Heart right ventricle (tissue), 16 donors: ENCODE measurements around the gene FGF12. TPM values are rescaled to one million over a fixed set of nuclear protein-coding genes. Genes with fewer than 3 reads are reported as not detected.

Source experiments
- ATAC-seq, 8 donors: fragments of 200-7000 bp; cut with Tn5 transposase; one replicate each; pipeline ENCODE4 v1.9.1; 2020; ENCODE audit warnings: mild to moderate bottlenecking in 8 of 8, moderate library complexity in 8 of 8, moderate number of reproducible peaks in 1 of 8
- DNase-seq, 2 donors: peaks; one replicate each; pipeline ENCODE4 v3.0.0-alpha.2; 2020
- H3K27ac ChIP-seq, 10 donors: fragments of 200-600 bp; sonication (generic) in 2 of 10; one replicate each; pipeline versions ENCODE4 v1.5.0 to v1.8.0; 2020 to 2022; ENCODE audit warnings: mild to moderate bottlenecking in 3 of 10
- H3K27me3 ChIP-seq, 7 donors: fragments of 200-600 bp; one replicate each; pipeline ENCODE4 v1.8.0; 2021 to 2022; ENCODE audit warnings: mild to moderate bottlenecking in 2 of 7
- H3K36me3 ChIP-seq, 9 donors: fragments of 200-600 bp; sonication (generic) in 1 of 9; one replicate each; pipeline versions ENCODE4 v1.5.0 to v1.8.0; 2020 to 2022; ENCODE audit warnings: mild to moderate bottlenecking in 2 of 9
- H3K4me1 ChIP-seq, 9 donors: fragments of 200-600 bp; sonication (generic) in 1 of 9; one replicate each; pipeline versions ENCODE4 v1.5.0 to v1.8.0; 2020 to 2022; ENCODE audit warnings: mild to moderate bottlenecking in 4 of 9
- H3K4me3 ChIP-seq, 10 donors: fragments of 200-600 bp; sonication (generic) in 2 of 10; one replicate each; pipeline versions ENCODE4 v1.5.0 to v1.8.0; 2020 to 2022; ENCODE audit warnings: mild to moderate bottlenecking in 7 of 10, moderate library complexity in 2 of 10
- H3K9me3 ChIP-seq, 11 donors: fragments of 200-600 bp in 10 of 11; sonication (generic) in 2 of 11; one replicate each; pipeline versions ENCODE4 v1.5.0 to v1.8.0; 2013 to 2022; ENCODE audit warnings: mild to moderate bottlenecking in 2 of 11, control low read depth in 1 of 11, moderate library complexity in 1 of 11
- WGBS, 2 donors: extraction: QIAGEN DNeasy Blood & Tissue Kit; methylation state at CpG; one replicate each; pipeline ENCODE4 v1.1.7; 2013; ENCODE audit warnings: inconsistent platforms in 1 of 2; 5-methylcytosine and 5-hydroxymethylcytosine counted together
- intact Hi-C, 10 donors: fragments of 100-400 bp; cut with DNase I; formaldehyde crosslinking; loops; one replicate each; pipeline versions ENCODE4 v1.11.1 to v1.14.2; 2022
- polyA plus RNA-seq, 2 donors: library from polyadenylated mRNA; stranded (reverse); fragments of 200-250 nt; gene quantifications; one replicate each; pipeline ENCODE4 v1.2.3, GENCODE V29; 2013
- total RNA-seq, 10 donors: library from RNA; stranded (reverse); fragmentation: NEBNext Ultra II Directional in 3 of 10; extraction: Animal tissue kit (Norgen Biotek cat#: 25700) in 3 of 10; gene quantifications; one replicate each; pipeline versions ENCODE4 v1.2.1 to v1.2.4, GENCODE V29; 2021 to 2023
- TF ChIP-seq, protein P1 (sequence below), 9 donors: fragments of 200-600 bp; sonication (generic) in 2 of 9; IDR thresholded peaks; one replicate each; pipeline versions ENCODE4 v1.5.0 to v1.8.0; 2021 to 2022; ENCODE audit warnings: antibody characterized with exemption in 9 of 9, mild to moderate bottlenecking in 5 of 9, moderate library complexity in 1 of 9
- donor health status: Arrhythmogenic right ventricular cardiomyopathy.
- donor health status: ischemic (EF 13 %, LVEDD 7.1; RV severe dilation, severe dysfunction).
- donor health status: healthy with polysubstance abuse.
- donor health status: DM: no; HTN: yes; CAD: no.
- donor health status: DM: no; HTN: no; CAD: no.
- donor health status: ischemic (EF 25% LVEDD 6.9; RV normal size, moderate dysfunction).
- donor health status: ischemic (EF 25% LVEDD 5.7; RV mildly dilated, moderate dysfunction).
- donor health status: healthy.
- donor health status: DM: yes; HTN: yes; CAD: no.
- donor health status: Ischemic cardiomyopathy.
- donor health status: ischemic (EF 35%, LVEDD 5.7; RV mildly dilated, moderate dysfunction).
- donor health status: nonischemic (EF 11% LVEDD 7.7; RV severe dilation, severe dysfunction).
- donor health status: DM: yes; HTN: yes; CAD: no.
- donor health status: PGD.
- donor health status: ischemic (EF 29% LVEDD 5.4; RV normal size, mild dysfunction).
- donor health status: nonischemic (EF 23%, LVEDD 6.1; RV moderate dilation, normal function).

FGF12 gene
- total and polyA plus RNA-seq, 12 donors = 26.5 to 504 (median 313) TPM

DNA sequence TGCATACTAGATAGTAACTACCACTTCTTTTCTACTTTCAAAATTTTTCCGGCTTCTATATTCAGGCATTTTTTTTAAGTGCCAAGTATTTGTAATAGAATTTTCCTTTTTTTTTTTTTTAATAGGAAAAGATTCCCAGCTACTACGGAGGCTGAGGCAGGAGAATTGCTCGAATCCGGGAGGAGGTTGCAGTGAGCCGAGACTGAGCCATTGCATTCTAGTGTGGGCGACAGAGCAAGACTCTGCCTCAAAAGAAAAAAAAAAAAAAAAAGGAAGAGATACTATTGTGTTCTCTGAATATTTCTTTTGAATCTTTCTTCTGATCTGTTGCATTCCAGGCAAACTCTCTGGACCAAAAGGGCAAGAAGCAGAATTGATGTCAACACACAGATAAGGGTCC lies 557.3 kb downstream of the FGF12 start:
- H3K36me3 ChIP-seq = peaks cover 0 to 10% (median 0%) of the 10 kb centered on the region in 9 donors
- no peak overlapping the region for H3K4me3 ChIP-seq
- intact Hi-C loops = no loop called here
- DNase-seq (no peak), ATAC-seq (no peak)
- H3K9me3 ChIP-seq = no peaks in the 10 kb centered on the region
- H3K4me1 ChIP-seq = peaks cover 0 to 14% (median 0%) of the 10 kb centered on the region in 9 donors
- H3K27ac ChIP-seq = no peak overlapping the region
- WGBS, 2 donors = 63 to 83% methylated on average over 6 of the region's 6 CpGs
- TF ChIP-seq, protein P1, sequence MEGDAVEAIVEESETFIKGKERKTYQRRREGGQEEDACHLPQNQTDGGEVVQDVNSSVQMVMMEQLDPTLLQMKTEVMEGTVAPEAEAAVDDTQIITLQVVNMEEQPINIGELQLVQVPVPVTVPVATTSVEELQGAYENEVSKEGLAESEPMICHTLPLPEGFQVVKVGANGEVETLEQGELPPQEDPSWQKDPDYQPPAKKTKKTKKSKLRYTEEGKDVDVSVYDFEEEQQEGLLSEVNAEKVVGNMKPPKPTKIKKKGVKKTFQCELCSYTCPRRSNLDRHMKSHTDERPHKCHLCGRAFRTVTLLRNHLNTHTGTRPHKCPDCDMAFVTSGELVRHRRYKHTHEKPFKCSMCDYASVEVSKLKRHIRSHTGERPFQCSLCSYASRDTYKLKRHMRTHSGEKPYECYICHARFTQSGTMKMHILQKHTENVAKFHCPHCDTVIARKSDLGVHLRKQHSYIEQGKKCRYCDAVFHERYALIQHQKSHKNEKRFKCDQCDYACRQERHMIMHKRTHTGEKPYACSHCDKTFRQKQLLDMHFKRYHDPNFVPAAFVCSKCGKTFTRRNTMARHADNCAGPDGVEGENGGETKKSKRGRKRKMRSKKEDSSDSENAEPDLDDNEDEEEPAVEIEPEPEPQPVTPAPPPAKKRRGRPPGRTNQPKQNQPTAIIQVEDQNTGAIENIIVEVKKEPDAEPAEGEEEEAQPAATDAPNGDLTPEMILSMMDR (IDR thresholded peaks at IDR 0.05) = no peak
- H3K27me3 ChIP-seq = no peaks in the 10 kb centered on the region

DNA sequence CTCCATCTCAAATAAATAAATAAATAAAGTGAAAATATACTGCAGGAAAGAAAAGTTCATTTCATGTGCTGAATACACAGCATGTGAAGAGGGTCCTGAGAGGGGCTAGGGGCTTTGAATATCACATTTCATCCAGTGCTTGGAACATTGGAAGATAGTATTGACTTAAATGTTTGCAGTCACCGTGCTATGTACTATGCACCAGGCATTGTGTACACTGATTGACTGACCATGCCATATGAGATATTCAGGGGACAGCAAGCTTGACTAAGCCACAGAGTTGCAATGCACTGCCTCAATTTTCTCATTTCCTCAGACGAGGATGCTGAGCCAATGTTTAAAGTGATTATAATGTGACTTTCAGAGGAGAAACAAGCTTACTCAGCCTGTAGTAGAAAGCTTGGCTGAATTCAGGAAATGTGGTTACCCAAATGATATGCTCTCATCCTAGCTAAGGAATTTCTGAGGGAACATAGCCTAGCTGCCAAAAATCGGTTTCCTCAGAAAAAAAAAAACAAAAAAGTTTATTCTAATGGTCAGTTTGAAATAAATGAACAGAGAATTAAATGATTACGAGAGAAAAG lies 557.9 kb downstream of the FGF12 start:
- Histone ChIP-seq H3K4me1 (peaks cover 0 to 13% (median 0%) of the 10 kb centered on the region in 9 donors), H3K36me3 (peaks cover 0 to 10% (median 0%) of the 10 kb centered on the region in 9 donors), H3K9me3 (no peaks in the 10 kb centered on the region), H3K27ac (no peak overlapping the region), H3K4me3 (no peak overlapping the region), H3K27me3 (no peaks in the 10 kb centered on the region)
- intact Hi-C loops = no loop called here
- no peak for DNase-seq
- TF ChIP-seq, protein P1 (IDR thresholded peaks at IDR 0.05) = no peak
- peak in 2 of 8 donors; percentile 33 to 48 for ATAC-seq
- WGBS, 2 donors = 58 to 71% methylated on average over 4 of the region's 4 CpGs

DNA sequence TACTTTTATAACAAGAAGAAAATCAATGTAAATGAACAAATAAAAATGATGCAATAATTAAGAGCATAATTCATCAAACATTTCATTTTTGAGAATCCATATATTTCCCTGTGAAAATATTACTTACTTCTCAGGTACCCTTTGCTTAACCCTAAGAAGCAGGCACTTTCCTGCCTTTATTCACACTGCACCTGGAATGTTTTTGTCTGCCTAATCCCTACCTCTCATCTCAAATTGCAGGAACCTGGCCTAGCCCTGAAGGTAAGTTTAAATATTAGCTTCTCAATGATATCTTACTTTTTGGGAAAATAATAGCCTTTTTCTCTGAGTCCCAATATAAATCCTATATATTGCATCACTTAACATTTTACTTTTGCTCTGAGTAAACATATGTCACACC lies 559.1 kb downstream of the FGF12 start:
- TF ChIP-seq, protein P1 (IDR thresholded peaks at IDR 0.05) = no peak
- DNase-seq (no peak), ATAC-seq (no peak)
- Histone ChIP-seq H3K36me3 (peaks cover 0 to 10% (median 0%) of the 10 kb centered on the region in 9 donors), H3K27ac (no peak overlapping the region), H3K4me1 (peaks cover 0 to 9% (median 0%) of the 10 kb centered on the region in 9 donors), H3K4me3 (no peak overlapping the region), H3K9me3 (no peaks in the 10 kb centered on the region), H3K27me3 (no peaks in the 10 kb centered on the region)
- intact Hi-C loops = no loop called here

DNA sequence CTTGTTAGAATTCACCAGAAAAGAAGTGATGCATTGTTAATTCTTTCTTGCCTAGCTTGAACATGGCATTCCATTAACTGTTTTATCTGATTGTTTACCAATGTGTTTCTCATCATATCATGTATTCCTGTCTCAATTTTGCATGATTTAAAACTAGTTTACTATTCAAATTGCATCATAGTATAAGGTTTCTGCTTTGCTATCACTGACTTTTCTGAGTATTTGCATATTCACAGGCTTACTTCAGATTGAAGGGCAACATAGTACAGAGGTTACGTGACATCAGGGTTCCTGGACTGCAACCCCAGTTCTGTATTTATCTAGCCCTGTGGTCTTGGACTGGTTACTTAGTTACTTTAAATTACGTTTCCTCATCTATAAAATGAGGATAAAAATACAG lies 561.8 kb downstream of the FGF12 start:
- H3K27me3 ChIP-seq = no peaks in the 10 kb centered on the region
- H3K4me1 ChIP-seq = peaks cover 0 to 7% (median 0%) of the 10 kb centered on the region in 9 donors
- TF ChIP-seq, protein P1 (IDR thresholded peaks at IDR 0.05) = no peak
- no peak overlapping the region for H3K27ac ChIP-seq
- no peaks in the 10 kb centered on the region for H3K9me3 ChIP-seq
- no peak overlapping the region for H3K4me3 ChIP-seq
- intact Hi-C loops = no loop called here
- H3K36me3 ChIP-seq = peaks cover 0 to 10% (median 0%) of the 10 kb centered on the region in 9 donors
- DNase-seq = no peak
- WGBS, 2 donors = 84 to 85% methylated on average over 2 of the region's 2 CpGs
- no peak for ATAC-seq
